ENCODE data around the gene CDH12.

DNA sequence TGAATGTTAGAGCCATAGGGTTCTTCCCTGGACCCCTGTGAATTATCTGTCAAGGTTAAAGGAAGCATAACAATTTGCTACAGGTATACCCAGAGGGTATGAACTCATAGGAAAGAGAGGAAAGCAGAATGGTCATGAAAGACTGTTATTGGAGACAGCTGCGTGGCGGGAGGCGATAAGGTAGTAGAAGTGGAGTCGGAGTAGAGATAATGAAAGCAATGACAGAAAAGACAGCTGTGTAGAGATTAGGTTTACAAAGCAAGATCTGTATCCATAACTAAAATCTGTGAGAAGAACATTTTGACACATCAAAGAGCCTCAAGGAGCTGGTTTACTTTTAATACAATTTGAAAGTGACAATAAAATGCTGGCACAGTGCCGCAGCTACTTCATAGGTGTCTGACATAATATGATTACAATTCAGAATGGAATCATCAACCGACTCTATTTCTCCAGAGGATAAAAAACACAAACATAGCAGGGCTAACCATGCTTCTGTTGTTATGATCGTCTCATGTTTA, 603.9 kb downstream of the CDH12 start:
- TF ChIP-seq SREBF2 (IDR thresholded peaks at IDR 0.05; ENCODE audit: low read length) (no peak), BHLHE40 (IDR thresholded peaks at IDR 0.05; ENCODE audit: borderline replicate concordance in 1 of 2, low read depth in 2 of 2, low read length in 1 of 2) (no peak), POLR2A (IDR thresholded peaks at IDR 0.05; ENCODE audit: low read depth, low read length) (no peak)

Measured in GM12878 (cell line).